T-helper 1 cell (primary cell): ENCODE data around the gene FRRS1L.

Experiments
- DNase-seq, 5 donors: peaks; one replicate each; pipeline ENCODE4 v3.0.0-alpha.2; 2012 to 2020
- total RNA-seq, 4 donors: gene quantifications; one replicate each; lab custom pipeline; 2026; lab: John Stamatoyannopoulos, UW

The FRRS1L gene, protein sequence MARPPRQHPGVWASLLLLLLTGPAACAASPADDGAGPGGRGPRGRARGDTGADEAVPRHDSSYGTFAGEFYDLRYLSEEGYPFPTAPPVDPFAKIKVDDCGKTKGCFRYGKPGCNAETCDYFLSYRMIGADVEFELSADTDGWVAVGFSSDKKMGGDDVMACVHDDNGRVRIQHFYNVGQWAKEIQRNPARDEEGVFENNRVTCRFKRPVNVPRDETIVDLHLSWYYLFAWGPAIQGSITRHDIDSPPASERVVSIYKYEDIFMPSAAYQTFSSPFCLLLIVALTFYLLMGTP
- 0 to 0.15 (median 0) reads per million in 4 donors for total RNA-seq

- no peak for DNase-seq
Observed at GRCh38 chr9:109166771-109167601, at the start of gene FRRS1L. TSS of gene FRRS1L (minus strand) at chr9:109167249. CDS start at chr9:109167138, 111 bp downstream.

GRCh38 chr9:109214414-109214813, 47.4 kb upstream of the FRRS1L start:
- no peak for DNase-seq

DNA sequence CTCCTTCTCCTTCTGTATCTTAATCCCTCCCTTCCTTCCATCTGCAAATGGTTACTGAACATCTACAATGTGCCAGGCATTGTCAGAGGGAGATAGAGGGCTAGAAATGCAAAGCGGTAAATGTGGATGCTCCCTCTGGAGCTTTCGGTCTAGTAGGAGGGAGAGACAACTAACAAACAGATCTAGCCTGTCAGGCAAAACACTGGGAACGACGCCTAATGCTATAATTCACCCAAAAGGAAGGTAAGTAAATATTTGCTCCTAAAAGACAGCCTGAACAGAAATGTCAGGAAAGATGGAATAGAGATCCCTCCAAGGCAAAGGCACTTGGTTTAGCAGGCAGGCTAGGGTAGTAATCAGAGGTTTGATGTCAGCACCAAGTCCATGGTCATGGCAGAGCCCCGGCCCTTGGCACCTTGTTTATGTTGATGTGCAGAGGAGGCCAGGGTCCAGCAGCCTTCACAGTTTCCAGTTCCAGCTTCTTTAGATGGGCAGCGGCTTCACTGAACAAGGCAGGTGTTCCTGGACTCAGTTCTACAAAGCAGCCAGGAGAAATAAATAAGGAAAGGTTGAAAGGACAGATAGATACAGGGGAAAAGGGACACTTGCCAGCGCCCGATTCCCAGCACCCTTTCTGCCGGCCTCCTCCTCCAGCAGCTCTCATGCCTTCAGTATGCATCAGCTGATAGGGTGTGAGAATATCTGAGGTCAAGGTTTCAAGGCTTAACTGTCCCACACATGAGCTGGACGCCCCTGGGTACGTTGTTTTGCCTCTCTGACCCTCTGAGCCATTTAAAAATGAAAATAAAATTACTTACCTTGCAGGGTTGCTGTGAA, 46.5 kb upstream of the FRRS1L start:
- no peak for DNase-seq

- DNase-seq, result no peak
Observed at GRCh38 chr9:109212768-109213167, 45.7 kb upstream of the FRRS1L start.

- DNase-seq, result no peak
Observed at GRCh38 chr9:109206670-109207069, 39.6 kb upstream of the FRRS1L start.

- DNase-seq, result no peak
Observed at GRCh38 chr9:109205526-109205925, 38.5 kb upstream of the FRRS1L start.

GRCh38 chr9:109203761-109204360, 36.8 kb upstream of the FRRS1L start:
- DNase-seq, result no peak

DNA sequence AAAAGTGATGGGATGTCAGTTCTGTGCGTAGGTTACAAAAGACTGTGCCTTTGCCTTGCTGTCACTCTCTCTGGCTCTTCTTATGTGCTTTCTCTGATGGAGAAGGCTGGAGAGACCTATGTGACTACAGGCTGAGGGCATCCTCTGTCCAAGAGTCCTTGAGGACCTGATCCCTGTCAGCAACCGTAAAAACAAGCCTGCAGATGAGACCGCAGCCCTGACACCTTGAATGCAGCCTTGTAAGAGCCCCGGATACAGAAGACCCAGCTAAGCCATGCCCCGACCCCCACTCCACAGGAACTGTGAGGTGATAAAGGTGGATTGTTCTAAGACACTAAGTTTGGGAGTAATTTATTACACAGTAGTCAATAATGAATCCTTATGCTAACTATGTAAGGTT, 32.6 kb upstream of the FRRS1L start:
- DNase-seq, result no peak

DNA sequence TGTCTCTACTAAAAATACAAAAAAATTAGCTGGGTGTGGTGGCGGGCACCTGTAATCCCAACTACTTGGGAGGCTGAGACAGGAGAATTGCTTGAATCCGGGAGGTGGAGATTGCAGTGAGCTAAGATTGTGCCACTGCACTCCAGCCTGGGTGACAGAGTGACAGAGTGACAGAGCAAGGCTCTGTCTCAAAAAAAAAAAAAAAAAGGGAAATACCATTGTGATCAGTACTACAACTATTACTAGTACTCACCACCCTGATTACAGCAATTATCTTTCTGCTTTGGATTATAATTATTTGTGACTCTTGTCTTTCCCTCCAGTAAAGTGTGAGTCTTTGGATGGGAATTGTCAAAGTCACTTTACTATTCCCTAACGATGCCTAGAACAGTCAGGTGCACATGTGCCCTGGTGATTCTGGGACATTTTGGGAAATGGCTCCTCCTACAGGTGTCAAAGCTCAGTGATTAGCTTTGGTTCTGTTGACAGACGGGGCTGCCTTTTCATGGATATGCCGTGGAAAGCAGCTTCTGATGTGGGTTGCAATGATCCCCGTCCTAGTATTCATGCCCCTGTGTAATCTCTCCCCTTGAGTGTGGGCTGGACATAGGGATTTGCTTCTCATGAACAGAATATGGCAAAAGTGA, 31.8 kb upstream of the FRRS1L start:
- DNase-seq, result no peak

DNA sequence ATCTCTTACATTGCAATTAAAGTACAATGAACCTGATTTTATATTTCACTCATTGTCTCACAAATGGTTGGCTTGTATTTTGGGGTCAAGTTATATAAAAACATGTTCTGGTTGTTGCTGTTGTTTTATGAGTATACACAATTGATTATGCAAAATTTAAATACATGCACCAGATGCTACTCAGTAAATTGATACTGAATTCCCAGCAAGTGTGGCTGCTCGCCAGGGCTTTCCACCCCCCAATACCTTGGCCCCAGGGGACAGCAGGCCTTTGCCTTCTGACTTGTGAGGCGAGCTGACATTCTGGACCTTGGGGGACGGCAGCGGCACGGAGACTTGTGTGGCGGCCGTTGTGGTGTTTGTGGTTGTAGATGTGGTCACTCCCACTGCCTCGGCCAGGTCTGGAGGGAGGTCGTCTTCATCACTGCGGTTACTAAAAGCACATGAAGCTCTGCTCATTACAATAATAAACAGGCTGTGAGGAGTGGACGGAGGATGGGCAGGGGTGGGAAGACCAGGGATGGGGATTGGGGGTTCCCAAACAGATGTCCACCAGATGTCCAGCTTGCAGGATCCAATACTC, 27.0 kb upstream of the FRRS1L start:
- DNase-seq, result no peak

- no peak for DNase-seq
Observed at GRCh38 chr9:109192732-109193361, 25.8 kb upstream of the FRRS1L start.

GRCh38 chr9:109191746-109192145, 24.7 kb upstream of the FRRS1L start:
- DNase-seq, result no peak

DNA sequence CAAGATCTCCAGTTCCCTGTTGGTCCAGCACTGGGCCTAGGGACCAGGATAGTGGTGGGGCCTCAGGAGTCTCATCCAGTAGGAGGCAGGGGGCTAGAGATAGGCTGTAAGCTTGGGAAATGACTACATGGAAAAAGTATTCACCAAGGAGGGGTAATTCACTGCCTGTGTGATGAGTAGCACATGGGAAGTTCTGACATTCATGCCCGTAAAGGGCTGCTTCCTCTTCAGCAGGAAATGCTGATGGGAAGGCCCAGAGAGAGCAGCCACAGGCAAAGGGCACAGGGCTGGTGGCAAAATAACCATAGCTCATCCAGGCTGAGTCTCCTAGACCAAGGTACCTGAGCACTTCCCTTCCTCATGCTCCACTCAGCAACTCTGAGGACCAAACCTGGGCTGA, 23.1 kb upstream of the FRRS1L start:
- DNase-seq, result no peak

- no peak for DNase-seq
Observed at GRCh38 chr9:109186857-109187520, 19.9 kb upstream of the FRRS1L start.

DNA sequence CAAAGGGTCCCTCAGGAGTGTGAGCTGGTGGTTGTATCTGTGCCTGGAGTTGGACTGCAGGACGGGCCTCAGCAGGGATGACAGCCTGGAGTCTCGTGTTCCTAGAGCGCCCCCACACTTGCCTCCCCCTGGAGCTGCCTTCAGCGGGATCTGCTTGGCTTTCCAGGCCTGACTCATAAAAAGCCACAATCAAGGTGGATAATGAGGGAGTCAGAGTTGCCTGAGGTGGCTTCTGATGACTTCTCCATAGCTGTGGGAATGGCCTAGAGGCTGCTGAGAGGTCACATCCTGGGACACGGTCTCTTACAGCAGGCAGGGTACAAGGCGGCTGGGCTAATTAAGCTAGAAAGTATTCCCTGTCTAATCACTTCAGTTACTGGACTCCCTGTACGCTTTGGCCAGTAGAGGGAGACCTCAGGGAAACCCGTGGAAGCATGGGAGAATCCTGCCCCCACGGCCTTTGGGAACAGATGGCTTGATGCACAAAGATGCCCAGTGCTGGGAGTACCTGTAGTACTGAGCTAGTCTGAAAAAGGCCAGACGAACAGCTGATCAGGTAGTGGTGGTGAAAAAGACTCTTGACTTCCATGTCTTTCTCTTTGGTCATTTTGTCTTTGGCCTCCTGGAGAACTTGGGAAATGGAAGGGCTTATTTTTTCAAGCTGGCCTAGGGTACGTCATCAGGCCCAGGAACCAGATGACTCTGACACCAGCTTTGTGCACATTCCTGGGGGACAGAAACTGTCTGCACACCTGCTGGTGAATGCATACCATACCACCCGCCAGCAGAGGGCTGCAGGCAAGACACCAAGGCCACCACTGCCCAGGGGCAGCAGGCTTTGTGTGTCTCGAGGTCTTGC, 16.1 kb upstream of the FRRS1L start:
- DNase-seq, result no peak

DNA sequence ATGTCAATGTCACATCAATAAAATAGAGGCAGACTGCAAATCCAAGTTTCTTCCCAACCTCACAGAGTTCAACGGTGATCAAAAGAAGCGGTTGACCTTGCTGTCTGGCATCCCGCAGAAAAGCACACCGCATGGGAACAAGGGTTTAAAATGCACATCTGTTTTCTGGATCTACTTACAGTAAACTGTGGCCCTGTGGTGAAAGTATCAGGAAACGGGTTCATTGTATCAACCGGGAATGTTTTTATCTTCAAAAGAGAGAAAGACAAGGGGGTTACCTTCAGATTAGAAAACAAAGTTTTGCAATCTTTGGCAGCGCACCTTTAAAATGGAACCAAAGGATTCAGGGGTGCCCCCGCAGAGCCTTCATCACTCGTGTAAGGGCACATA, 15.5 kb upstream of the FRRS1L start:
- DNase-seq, result no peak

GRCh38 chr9:109181284-109181683, 14.2 kb upstream of the FRRS1L start:
- DNase-seq, result peak in 1 of 5 donors; percentile 60

DNA sequence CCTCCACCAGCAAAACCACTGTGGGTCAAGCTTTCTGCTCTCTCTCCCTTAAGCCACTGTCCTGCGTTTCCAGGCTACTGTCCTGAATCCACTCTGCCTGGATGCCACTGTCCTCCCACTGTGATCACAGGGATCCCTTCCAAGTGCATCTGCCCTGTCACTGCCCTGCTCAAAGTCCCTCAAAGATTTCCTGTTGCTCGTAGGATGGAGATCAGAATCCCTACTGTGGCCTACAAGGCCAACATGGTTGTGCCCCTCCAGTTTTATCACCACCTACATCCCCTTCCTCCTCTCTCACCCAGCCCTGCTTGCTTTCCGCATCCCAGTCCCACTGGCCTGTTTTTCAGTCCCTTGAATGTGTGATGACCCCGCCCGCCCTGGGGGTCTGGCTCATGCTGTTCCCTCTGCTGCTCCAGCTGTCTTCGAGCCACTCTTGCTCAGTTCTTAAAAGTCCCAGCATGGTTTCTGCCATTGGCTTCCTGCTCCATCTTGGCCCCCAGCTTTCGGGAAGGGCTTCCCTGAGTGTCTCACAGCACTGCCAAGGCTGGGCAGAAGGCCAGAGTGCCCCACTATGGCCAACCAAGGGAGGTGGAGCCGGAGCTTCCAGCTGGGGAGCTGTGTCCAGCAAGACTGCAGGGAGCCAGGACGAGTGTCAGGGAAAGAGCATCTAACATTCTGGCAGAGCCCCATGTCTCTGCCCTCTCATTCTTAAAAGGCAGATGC, 12.9 kb upstream of the FRRS1L start:
- no peak for DNase-seq

DNA sequence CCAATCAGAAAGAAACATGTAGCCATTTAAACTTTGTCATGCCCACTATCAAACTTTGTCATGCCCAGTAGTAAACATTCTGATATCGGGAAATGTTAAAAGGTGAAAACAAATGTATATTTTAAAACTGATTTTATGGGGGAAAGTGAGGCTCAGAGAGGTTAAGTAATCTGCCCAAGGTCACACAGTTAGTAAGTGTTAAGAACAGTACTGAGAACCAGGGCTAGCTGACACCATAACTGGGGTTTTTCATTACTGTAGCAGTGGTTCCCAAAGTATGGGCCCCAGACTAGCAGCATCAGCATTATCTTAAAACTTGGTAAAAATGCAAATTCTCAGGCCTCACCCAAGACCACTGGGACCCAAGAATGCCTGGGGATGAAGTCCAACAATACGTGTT, 9.9 kb upstream of the FRRS1L start:
- no peak for DNase-seq
